Smooth muscle cell (in vitro differentiated cells): ENCODE measurements around the gene SNX25. TPM values are rescaled to one million over a fixed set of nuclear protein-coding genes. Genes with fewer than 3 reads are reported as not detected.
A peak's percentile ranks its signal among the peaks of the same experiment; 100 is the strongest.

ENCODE experiments used
- DNase-seq: peaks from one replicate; lab custom pipeline; 2025; ENCODE audit not compliant: unreplicated experiment; lab: John Stamatoyannopoulos, UW
- H2AFZ ChIP-seq: fragments of 200-600 bp; sonication (generic); 2 replicates; pipeline ENCODE4 v1.6.0; 2016; ENCODE audit warnings: antibody characterized with exemption, low read depth, mild to moderate bottlenecking
- H3F3A ChIP-seq: fragments of 200-600 bp; sonication (generic); 2 replicates; pipeline ENCODE4 v1.6.0; 2017; ENCODE audit warnings: antibody characterized with exemption, low read depth
- H3K27ac ChIP-seq: fragments of 200-600 bp; sonication (generic); 2 replicates; pipeline ENCODE4 v1.5.1; 2016; ENCODE audit warnings: low read depth, mild to moderate bottlenecking
- H3K27me3 ChIP-seq: fragments of 200-600 bp; sonication (generic); 2 replicates; pipeline ENCODE4 v1.6.1; 2016; ENCODE audit warnings: low read depth, mild to moderate bottlenecking
- H3K36me3 ChIP-seq: fragments of 200-600 bp; sonication (generic); 2 replicates; pipeline ENCODE4 v1.5.1; 2016; ENCODE audit warnings: low read depth
- H3K4me1 ChIP-seq: fragments of 200-600 bp; sonication (generic); 2 replicates; pipeline ENCODE4 v1.5.1; 2016; ENCODE audit warnings: low read depth
- H3K4me2 ChIP-seq: fragments of 200-600 bp; sonication (generic); 2 replicates; pipeline ENCODE4 v1.6.0; 2016; ENCODE audit warnings: mild to moderate bottlenecking
- H3K4me3 ChIP-seq: fragments of 200-600 bp; sonication (generic); 2 replicates; pipeline ENCODE4 v1.5.1; 2016; ENCODE audit warnings: mild to moderate bottlenecking
- H3K79me2 ChIP-seq: fragments of 200-600 bp; sonication (generic); 2 replicates; pipeline ENCODE4 v1.6.0; 2016; ENCODE audit warnings: low read depth, mild to moderate bottlenecking
- H3K9ac ChIP-seq: fragments of 200-600 bp; sonication (generic); 2 replicates; pipeline ENCODE4 v1.6.0; 2016; ENCODE audit warnings: low read depth
- H3K9me3 ChIP-seq: fragments of 200-600 bp; sonication (generic); replicated peaks from 2 replicates; pipeline ENCODE4 v1.5.1; 2016; ENCODE audit warnings: low read depth
- H4K20me1 ChIP-seq: fragments of 200-600 bp; sonication (generic); 2 replicates; pipeline ENCODE4 v1.6.0; 2016; ENCODE audit warnings: low read depth
- WGBS: methylation state at CpG from one replicate; pipeline ENCODE4 v1.1.7; 2016; ENCODE audit warnings: low lambda C conversion rate; 5-methylcytosine and 5-hydroxymethylcytosine counted together
- polyA plus RNA-seq: library from polyadenylated mRNA; unstranded; fragments of >200 nt; fragmentation: Nextera tagmentation; extraction: Ambion mirVana; gene quantifications from 2 replicates; pipeline ENCODE4 v1.2.1, GENCODE V29; 2016
- total RNA-seq: library from RNA; depleted of rRNA; stranded (reverse); fragments of >200 nt; gene quantifications from 2 replicates; pipeline ENCODE4 v1.2.3, GENCODE V29; 2014
- TF ChIP-seq, protein P1 (sequence below): fragments of 200-600 bp; sonication (generic); IDR thresholded peaks from 2 replicates; pipeline ENCODE4 v1.5.1; 2017; ENCODE audit warnings: borderline replicate concordance, mild to moderate bottlenecking, antibody characterized with exemption; ENCODE audit not compliant: insufficient read depth, poor library complexity, severe bottlenecking

SNX25 gene
- 23.6 and 25.5 TPM in 2 replicates for total RNA-seq
- 12.3 and 16.1 TPM in 2 replicates for polyA plus RNA-seq

GRCh38 chr4:185209031-185209851 lies at the start of gene SNX25:
TSS of gene SNX25 (plus strand) at chr4:185209598. CDS start at chr4:185209827, 229 bp downstream.
- 2% methylated on average over 46 of the region's 72 CpGs for WGBS
- Histone ChIP-seq H3K4me2 (peak within 1 kb of the TSS; percentile 96), H3K9me3 (no peaks in the 10 kb centered on the region), H3K4me1 (peaks cover 15% of the 10 kb centered on the region), H2AFZ (peak within 1 kb of the TSS; percentile 72), H3K27ac (peak within 1 kb of the TSS; percentile 18), H3F3A (peaks cover 3% of the 10 kb centered on the region), H3K9ac (peak within 1 kb of the TSS; percentile 38), H3K27me3 (no peaks in the 10 kb centered on the region), H3K36me3 (no peaks in the 10 kb centered on the region), H3K79me2 (peaks cover 30% of the 10 kb centered on the region), H3K4me3 (peak within 1 kb of the TSS; percentile 72), H4K20me1 (peaks cover 19% of the 10 kb centered on the region)
- peak; percentile 51 for DNase-seq
- TF ChIP-seq, protein P1, sequence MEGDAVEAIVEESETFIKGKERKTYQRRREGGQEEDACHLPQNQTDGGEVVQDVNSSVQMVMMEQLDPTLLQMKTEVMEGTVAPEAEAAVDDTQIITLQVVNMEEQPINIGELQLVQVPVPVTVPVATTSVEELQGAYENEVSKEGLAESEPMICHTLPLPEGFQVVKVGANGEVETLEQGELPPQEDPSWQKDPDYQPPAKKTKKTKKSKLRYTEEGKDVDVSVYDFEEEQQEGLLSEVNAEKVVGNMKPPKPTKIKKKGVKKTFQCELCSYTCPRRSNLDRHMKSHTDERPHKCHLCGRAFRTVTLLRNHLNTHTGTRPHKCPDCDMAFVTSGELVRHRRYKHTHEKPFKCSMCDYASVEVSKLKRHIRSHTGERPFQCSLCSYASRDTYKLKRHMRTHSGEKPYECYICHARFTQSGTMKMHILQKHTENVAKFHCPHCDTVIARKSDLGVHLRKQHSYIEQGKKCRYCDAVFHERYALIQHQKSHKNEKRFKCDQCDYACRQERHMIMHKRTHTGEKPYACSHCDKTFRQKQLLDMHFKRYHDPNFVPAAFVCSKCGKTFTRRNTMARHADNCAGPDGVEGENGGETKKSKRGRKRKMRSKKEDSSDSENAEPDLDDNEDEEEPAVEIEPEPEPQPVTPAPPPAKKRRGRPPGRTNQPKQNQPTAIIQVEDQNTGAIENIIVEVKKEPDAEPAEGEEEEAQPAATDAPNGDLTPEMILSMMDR: no peak

DNA sequence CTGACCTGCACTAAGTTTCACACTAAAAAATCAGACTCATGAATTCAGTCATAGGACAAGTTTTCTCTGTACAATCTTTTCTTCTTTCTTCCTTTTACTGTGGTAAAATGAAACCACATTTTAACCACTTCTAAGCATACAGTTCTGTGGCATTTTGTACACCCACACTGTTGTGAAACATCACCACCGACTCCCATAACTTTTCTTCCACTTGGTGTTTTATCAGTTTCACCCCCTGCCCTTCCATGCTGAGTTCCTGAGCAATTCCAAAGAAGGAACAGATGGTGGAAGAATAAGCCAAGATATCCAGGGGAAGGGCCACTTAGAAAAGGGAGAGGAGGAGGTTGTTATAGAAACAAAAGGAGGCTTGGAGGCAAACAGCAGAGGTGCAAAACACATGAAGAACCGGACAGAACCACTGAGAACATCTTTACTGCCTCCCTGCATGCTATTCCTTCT lies 43.8 kb upstream of the SNX25 start:
- H3K4me3 ChIP-seq: no peak overlapping the region
- peaks cover 17% of the 10 kb centered on the region for H3K36me3 ChIP-seq
- peaks cover 12% of the 10 kb centered on the region for H3K4me1 ChIP-seq
- no peaks in the 10 kb centered on the region for H3K9me3 ChIP-seq
- H3K79me2 ChIP-seq: no peaks in the 10 kb centered on the region
- H2AFZ ChIP-seq: no peak overlapping the region
- H3F3A ChIP-seq: peaks cover 9% of the 10 kb centered on the region
- no peak overlapping the region for H3K27ac ChIP-seq
- no peak overlapping the region for H3K9ac ChIP-seq
- H3K4me2 ChIP-seq: peak overlapping the region; percentile 54
- TF ChIP-seq, protein P1: no peak
- H4K20me1 ChIP-seq: peaks cover 16% of the 10 kb centered on the region
- 29% methylated on average over 2 of the region's 2 CpGs for WGBS
- no peak for DNase-seq
- no peaks in the 10 kb centered on the region for H3K27me3 ChIP-seq

GRCh38 chr4:185167234-185167633 lies 42.2 kb upstream of the SNX25 start:
- TF ChIP-seq, protein P1: no peak
- H3K9me3 ChIP-seq: no peaks in the 10 kb centered on the region
- no peak overlapping the region for H2AFZ ChIP-seq
- H3K27me3 ChIP-seq: no peaks in the 10 kb centered on the region
- no peak overlapping the region for H3K4me2 ChIP-seq
- no peak overlapping the region for H3K4me3 ChIP-seq
- peaks cover 9% of the 10 kb centered on the region for H3F3A ChIP-seq
- peaks cover 12% of the 10 kb centered on the region for H3K4me1 ChIP-seq
- WGBS: 80% methylated on average over 9 of the region's 9 CpGs
- no peak overlapping the region for H3K9ac ChIP-seq
- no peak overlapping the region for H3K27ac ChIP-seq
- H3K36me3 ChIP-seq: peaks cover 9% of the 10 kb centered on the region
- H4K20me1 ChIP-seq: peaks cover 17% of the 10 kb centered on the region
- no peaks in the 10 kb centered on the region for H3K79me2 ChIP-seq
- no peak for DNase-seq
